HepG2 (cell line): ENCODE results near the gene CDC42EP1. TPM values are rescaled to one million over a fixed set of nuclear protein-coding genes. Genes with fewer than 3 reads are reported as not detected.

Experiments used
- CCDC6 ChIP-seq: sonication (generic); formaldehyde crosslinking; IDR thresholded peaks from 2 replicates; pipeline ENCODE4 v1.8.1; 2022; ENCODE audit warnings: mild to moderate bottlenecking, missing genetic modification reagents, moderate library complexity
- FOSL1 ChIP-seq: sonication (generic); formaldehyde crosslinking; IDR thresholded peaks from 2 replicates; pipeline ENCODE4 v1.9.0; 2021; ENCODE audit warnings: missing genetic modification reagents, borderline replicate concordance
- GTF3A ChIP-seq: sonication (generic); formaldehyde crosslinking; conservative IDR thresholded peaks from 2 replicates; pipeline ENCODE4 v1.4.0; 2020; ENCODE audit warnings: mild to moderate bottlenecking, missing genetic modification reagents
- NR2C2 ChIP-seq: sonication (generic); formaldehyde crosslinking; IDR thresholded peaks from 2 replicates; pipeline ENCODE4 v1.4.0; 2020; ENCODE audit warnings: missing genetic modification reagents, mild to moderate bottlenecking, moderate library complexity, borderline replicate concordance
- SMAD1 ChIP-seq: sonication (generic); formaldehyde crosslinking; IDR thresholded peaks from 2 replicates; pipeline ENCODE4 v1.4.0; 2020; ENCODE audit warnings: missing genetic modification reagents, low read depth, mild to moderate bottlenecking, borderline replicate concordance
- ZFY ChIP-seq: sonication (generic); formaldehyde crosslinking; IDR thresholded peaks from 2 replicates; pipeline ENCODE4 v1.4.0; 2020; ENCODE audit warnings: missing genetic modification reagents
- ZNF234 ChIP-seq: sonication (generic); formaldehyde crosslinking; conservative IDR thresholded peaks from 2 replicates; pipeline ENCODE4 v1.5.1; 2020; ENCODE audit warnings: mild to moderate bottlenecking, missing genetic modification reagents
- ZNF562 ChIP-seq: sonication (generic); formaldehyde crosslinking; IDR thresholded peaks from 2 replicates; pipeline ENCODE4 v1.8.0; 2022; ENCODE audit warnings: missing genetic modification reagents, borderline replicate concordance
- ZNF577 ChIP-seq: sonication (generic); formaldehyde crosslinking; IDR thresholded peaks from 2 replicates; pipeline ENCODE4 v1.4.0; 2020; ENCODE audit warnings: mild to moderate bottlenecking, low read depth, missing genetic modification reagents, borderline replicate concordance
- ZNF7 ChIP-seq: IDR thresholded peaks from 2 replicates; pipeline ENCODE4 v1.6.1; 2016; ENCODE audit warnings: missing biosample characterization, missing genetic modification reagents
- polyA plus RNA-seq, 8 experiments: library from polyadenylated mRNA; depleted of rRNA in 3 of 8; stranded (reverse) in 7 of 8; unstranded in 1 of 8; fragments of >200 nt; fragmentation: Illumina TruSeq in 4 of 8; extraction: Trizol in 4 of 8; gene quantifications; 2 replicates each; pipeline versions ENCODE4 v1.2.1 to v1.2.3, GENCODE V29; 2011 to 2016; ENCODE audit warnings: low read depth in 4 of 8, missing spikeins in 1 of 8, mixed read lengths in 1 of 8; ENCODE audit not compliant: insufficient read depth in 1 of 8
- total RNA-seq, 5 experiments: library from RNA; depleted of rRNA; stranded (reverse); fragments of >200 nt; fragmentation: Illumina TruSeq; extraction: Trizol; gene quantifications; 2 replicates each; pipeline ENCODE4 v1.2.3, GENCODE V29; 2016; ENCODE audit warnings: low read depth in 1 of 5
- TF ChIP-seq, protein P1 (sequence below): sonication (generic); formaldehyde crosslinking; conservative IDR thresholded peaks from 2 replicates; pipeline ENCODE4 v1.5.0; 2020; ENCODE audit warnings: missing genetic modification reagents
- TF ChIP-seq, protein P2 (sequence below): sonication (generic); formaldehyde crosslinking; IDR thresholded peaks from 2 replicates; pipeline ENCODE4 v1.9.0; 2021; ENCODE audit warnings: missing genetic modification reagents, mild to moderate bottlenecking, borderline replicate concordance
- TF ChIP-seq, protein P3 (sequence below), 2 experiments: fragments of 450-650 bp in 1 of 2; sonication (generic) in 1 of 2; formaldehyde crosslinking in 1 of 2; IDR thresholded peaks; 2 replicates each; pipeline versions ENCODE4 v1.6.1 to v1.8.0; 2016 to 2022; ENCODE audit warnings: antibody characterized with exemption in 1 of 2, mild to moderate bottlenecking in 1 of 2, missing genetic modification reagents in 1 of 2
- TF ChIP-seq, protein P4 (sequence below), 2 experiments: fragments of 450-650 bp in 1 of 2; sonication (generic) in 1 of 2; formaldehyde crosslinking; IDR thresholded peaks; 2 replicates each; pipeline versions ENCODE4 v1.5.0 to v1.8.0; 2020 to 2022; ENCODE audit warnings: mild to moderate bottlenecking in 1 of 2, missing genetic modification reagents in 1 of 2

Gene CDC42EP1
- total and polyA plus RNA-seq, 2 of the 13 experiments (the other 11 are each of a cell fraction or from before 2014, with no cell fraction given) = 17.1 to 29.5 TPM

DNA sequence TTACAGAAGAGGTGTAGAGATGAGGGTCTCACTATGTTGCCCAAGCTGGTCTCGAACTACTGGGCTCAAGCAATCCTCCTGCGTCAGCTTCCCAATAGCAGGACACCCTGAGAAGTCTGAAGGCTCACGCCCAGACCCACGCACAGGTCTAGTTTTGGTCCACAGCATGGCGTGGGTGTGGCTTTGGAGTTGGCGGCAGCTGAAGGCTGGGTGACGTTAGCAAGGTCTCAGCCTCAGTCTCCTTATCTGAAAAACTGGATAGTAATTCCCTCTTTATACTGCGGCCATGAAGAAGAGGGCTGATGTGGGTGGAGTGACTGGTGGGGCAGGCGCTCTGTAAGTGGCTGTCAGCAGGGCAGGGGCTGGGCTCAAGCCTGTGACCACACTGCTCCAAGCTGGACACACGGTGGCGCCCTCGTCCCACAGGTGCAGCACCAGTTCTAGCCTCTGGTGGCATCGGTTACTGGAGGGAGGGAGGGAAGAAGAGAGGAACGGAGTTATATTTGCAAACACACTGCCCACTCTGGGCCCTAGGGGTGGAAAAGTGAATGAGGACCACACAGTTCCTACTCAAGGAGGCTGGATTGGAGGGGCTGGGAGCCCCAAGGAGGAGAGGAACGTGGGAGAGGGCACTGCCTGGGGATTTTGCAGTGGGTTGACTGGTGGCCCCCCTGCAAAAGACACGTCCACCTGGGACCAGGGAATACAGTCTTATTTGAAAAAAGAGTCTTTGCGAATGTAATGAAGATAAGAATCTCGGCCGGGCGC is 21.5 kb upstream of the CDC42EP1 start (continued):
- TF ChIP-seq, protein P1, sequence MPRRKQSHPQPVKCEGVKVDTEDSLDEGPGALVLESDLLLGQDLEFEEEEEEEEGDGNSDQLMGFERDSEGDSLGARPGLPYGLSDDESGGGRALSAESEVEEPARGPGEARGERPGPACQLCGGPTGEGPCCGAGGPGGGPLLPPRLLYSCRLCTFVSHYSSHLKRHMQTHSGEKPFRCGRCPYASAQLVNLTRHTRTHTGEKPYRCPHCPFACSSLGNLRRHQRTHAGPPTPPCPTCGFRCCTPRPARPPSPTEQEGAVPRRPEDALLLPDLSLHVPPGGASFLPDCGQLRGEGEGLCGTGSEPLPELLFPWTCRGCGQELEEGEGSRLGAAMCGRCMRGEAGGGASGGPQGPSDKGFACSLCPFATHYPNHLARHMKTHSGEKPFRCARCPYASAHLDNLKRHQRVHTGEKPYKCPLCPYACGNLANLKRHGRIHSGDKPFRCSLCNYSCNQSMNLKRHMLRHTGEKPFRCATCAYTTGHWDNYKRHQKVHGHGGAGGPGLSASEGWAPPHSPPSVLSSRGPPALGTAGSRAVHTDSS = no peak
- TF ChIP-seq ZNF577 (CRISPR knock-in tag) (no peak), CCDC6 (CRISPR knock-in tag) (no peak; the same call in 1 of the 2 replicates), SMAD1 (0 out of 2 replicates have a peak, but pooled peaks have one; percentile 76), NR2C2 (CRISPR knock-in tag) (peak; percentile 56; the same call in 1 of the 2 replicates), ZNF562 (no peak), GTF3A (CRISPR knock-in tag) (0 out of 2 replicates have a peak, but pooled peaks have one; percentile 74), FOSL1 (no peak), ZFY (CRISPR knock-in tag) (no peak), ZNF7 (no peak), ZNF234 (CRISPR knock-in tag) (no peak)
- TF ChIP-seq, protein P2, sequence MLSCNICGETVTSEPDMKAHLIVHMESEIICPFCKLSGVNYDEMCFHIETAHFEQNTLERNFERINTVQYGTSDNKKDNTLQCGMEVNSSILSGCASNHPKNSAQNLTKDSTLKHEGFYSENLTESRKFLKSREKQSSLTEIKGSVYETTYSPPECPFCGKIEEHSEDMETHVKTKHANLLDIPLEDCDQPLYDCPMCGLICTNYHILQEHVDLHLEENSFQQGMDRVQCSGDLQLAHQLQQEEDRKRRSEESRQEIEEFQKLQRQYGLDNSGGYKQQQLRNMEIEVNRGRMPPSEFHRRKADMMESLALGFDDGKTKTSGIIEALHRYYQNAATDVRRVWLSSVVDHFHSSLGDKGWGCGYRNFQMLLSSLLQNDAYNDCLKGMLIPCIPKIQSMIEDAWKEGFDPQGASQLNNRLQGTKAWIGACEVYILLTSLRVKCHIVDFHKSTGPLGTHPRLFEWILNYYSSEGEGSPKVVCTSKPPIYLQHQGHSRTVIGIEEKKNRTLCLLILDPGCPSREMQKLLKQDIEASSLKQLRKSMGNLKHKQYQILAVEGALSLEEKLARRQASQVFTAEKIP (CRISPR knock-in tag) = no peak
- TF ChIP-seq, protein P3, sequence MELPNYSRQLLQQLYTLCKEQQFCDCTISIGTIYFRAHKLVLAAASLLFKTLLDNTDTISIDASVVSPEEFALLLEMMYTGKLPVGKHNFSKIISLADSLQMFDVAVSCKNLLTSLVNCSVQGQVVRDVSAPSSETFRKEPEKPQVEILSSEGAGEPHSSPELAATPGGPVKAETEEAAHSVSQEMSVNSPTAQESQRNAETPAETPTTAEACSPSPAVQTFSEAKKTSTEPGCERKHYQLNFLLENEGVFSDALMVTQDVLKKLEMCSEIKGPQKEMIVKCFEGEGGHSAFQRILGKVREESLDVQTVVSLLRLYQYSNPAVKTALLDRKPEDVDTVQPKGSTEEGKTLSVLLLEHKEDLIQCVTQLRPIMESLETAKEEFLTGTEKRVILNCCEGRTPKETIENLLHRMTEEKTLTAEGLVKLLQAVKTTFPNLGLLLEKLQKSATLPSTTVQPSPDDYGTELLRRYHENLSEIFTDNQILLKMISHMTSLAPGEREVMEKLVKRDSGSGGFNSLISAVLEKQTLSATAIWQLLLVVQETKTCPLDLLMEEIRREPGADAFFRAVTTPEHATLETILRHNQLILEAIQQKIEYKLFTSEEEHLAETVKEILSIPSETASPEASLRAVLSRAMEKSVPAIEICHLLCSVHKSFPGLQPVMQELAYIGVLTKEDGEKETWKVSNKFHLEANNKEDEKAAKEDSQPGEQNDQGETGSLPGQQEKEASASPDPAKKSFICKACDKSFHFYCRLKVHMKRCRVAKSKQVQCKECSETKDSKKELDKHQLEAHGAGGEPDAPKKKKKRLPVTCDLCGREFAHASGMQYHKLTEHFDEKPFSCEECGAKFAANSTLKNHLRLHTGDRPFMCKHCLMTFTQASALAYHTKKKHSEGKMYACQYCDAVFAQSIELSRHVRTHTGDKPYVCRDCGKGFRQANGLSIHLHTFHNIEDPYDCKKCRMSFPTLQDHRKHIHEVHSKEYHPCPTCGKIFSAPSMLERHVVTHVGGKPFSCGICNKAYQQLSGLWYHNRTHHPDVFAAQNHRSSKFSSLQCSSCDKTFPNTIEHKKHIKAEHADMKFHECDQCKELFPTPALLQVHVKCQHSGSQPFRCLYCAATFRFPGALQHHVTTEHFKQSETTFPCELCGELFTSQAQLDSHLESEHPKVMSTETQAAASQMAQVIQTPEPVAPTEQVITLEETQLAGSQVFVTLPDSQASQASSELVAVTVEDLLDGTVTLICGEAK (IDR thresholded peaks at IDR 0.05) = no peak
- TF ChIP-seq, protein P3 (CRISPR knock-in tag; IDR thresholded peaks at IDR 0.05) = no peak
- TF ChIP-seq, protein P4, sequence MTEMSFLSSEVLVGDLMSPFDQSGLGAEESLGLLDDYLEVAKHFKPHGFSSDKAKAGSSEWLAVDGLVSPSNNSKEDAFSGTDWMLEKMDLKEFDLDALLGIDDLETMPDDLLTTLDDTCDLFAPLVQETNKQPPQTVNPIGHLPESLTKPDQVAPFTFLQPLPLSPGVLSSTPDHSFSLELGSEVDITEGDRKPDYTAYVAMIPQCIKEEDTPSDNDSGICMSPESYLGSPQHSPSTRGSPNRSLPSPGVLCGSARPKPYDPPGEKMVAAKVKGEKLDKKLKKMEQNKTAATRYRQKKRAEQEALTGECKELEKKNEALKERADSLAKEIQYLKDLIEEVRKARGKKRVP (CRISPR knock-in tag; IDR thresholded peaks at IDR 0.05) = no peak
